Neural crest cell (in vitro differentiated cells): ENCODE results near the gene MCUB. TPM values are rescaled to one million over a fixed set of nuclear protein-coding genes. Genes with fewer than 3 reads are reported as not detected.
"Not testable (repeated sequence)": the region's sequence is repeated elsewhere in the genome, so short reads cannot be mapped to it uniquely, and the experiment has no call there.

ENCODE experiments used
- DNase-seq: peaks from one replicate; pipeline ENCODE4 v3.0.0; 2021; ENCODE audit warnings: low read depth, mixed read lengths, low spot score
- H3K27ac Mint-ChIP-seq: one replicate; pipeline ENCODE4 v1.8.0; 2021; ENCODE audit warnings: mild to moderate bottlenecking, mixed read lengths; ENCODE audit not compliant: unreplicated experiment
- H3K27me3 Mint-ChIP-seq: 2 replicates; pipeline ENCODE4 v1.8.0; 2021; ENCODE audit warnings: low read depth, mild to moderate bottlenecking, mixed read lengths
- H3K36me3 Mint-ChIP-seq: 2 replicates; pipeline ENCODE4 v1.8.0; 2021; ENCODE audit warnings: low read depth, mild to moderate bottlenecking, mixed read lengths
- H3K4me1 Mint-ChIP-seq: 2 replicates; pipeline ENCODE4 v1.8.0; 2021; ENCODE audit warnings: mixed read lengths
- H3K4me3 Mint-ChIP-seq: one replicate; pipeline ENCODE4 v1.8.0; 2021; ENCODE audit warnings: mild to moderate bottlenecking, mixed read lengths
- H3K9me3 Mint-ChIP-seq: 2 replicates; pipeline ENCODE4 v1.8.0; 2021; ENCODE audit warnings: mixed read lengths
- CTCF ChIP-seq: fragments of 200-600 bp; sonication (generic); conservative IDR thresholded peaks from 2 replicates; pipeline ENCODE4 v1.5.0; 2021; ENCODE audit warnings: antibody characterized with exemption, mild to moderate bottlenecking
- total RNA-seq: library from RNA; stranded (reverse); gene quantifications from 2 replicates; pipeline ENCODE4 v1.2.1, GENCODE V29; 2021

The MCUB gene
- total RNA-seq, 1 donor from 2014 or later: 15.9 TPM

- no peaks in the 10 kb centered on the region for H3K4me1 Mint-ChIP-seq
- TF ChIP-seq CTCF: no peak
Measured at GRCh38 chr4:109675181-109675580, 115.1 kb downstream of the MCUB start.

GRCh38 chr4:109675843-109676242 lies 115.8 kb downstream of the MCUB start:
- TF ChIP-seq CTCF: no peak
- no peaks in the 10 kb centered on the region for H3K27me3 Mint-ChIP-seq
- H3K36me3 Mint-ChIP-seq: peaks cover 24% of the 10 kb centered on the region
- H3K27ac Mint-ChIP-seq: no peak overlapping the region
- H3K4me3 Mint-ChIP-seq: no peak overlapping the region
- H3K4me1 Mint-ChIP-seq: no peaks in the 10 kb centered on the region
- peaks cover 21% of the 10 kb centered on the region for H3K9me3 Mint-ChIP-seq
- no peak for DNase-seq

More at GRCh38 chr4:109675181-109675580, 115.1 kb downstream of the MCUB start:
- peak overlapping the region; percentile 75 for H3K27ac Mint-ChIP-seq
- H3K4me3 Mint-ChIP-seq: no peak overlapping the region
- H3K9me3 Mint-ChIP-seq: peaks cover 19% of the 10 kb centered on the region
- peaks cover 18% of the 10 kb centered on the region for H3K36me3 Mint-ChIP-seq
- no peaks in the 10 kb centered on the region for H3K27me3 Mint-ChIP-seq
- no peak for DNase-seq

- no peak for DNase-seq
- no peaks in the 10 kb centered on the region for H3K4me1 Mint-ChIP-seq
- peaks cover 15% of the 10 kb centered on the region for H3K9me3 Mint-ChIP-seq
- peaks cover 27% of the 10 kb centered on the region for H3K36me3 Mint-ChIP-seq
- H3K27me3 Mint-ChIP-seq: no peaks in the 10 kb centered on the region
- TF ChIP-seq CTCF: no peak
- no peak overlapping the region for H3K27ac Mint-ChIP-seq
- H3K4me3 Mint-ChIP-seq: no peak overlapping the region
Measured at GRCh38 chr4:109676886-109677285, 116.8 kb downstream of the MCUB start.

GRCh38 chr4:109678472-109678871 lies 118.4 kb downstream of the MCUB start:
- not testable (repeated sequence) for H3K4me3 Mint-ChIP-seq, H3K4me1 Mint-ChIP-seq, H3K27me3 Mint-ChIP-seq, DNase-seq, H3K27ac Mint-ChIP-seq
- Mint-ChIP-seq H3K9me3 (peaks cover 15% of the 10 kb centered on the region), H3K36me3 (peaks cover 29% of the 10 kb centered on the region)

GRCh38 chr4:109678925-109679324 lies 118.9 kb downstream of the MCUB start:
- H3K9me3 Mint-ChIP-seq: peaks cover 12% of the 10 kb centered on the region
- H3K4me1 Mint-ChIP-seq, DNase-seq: not testable (repeated sequence)

GRCh38 chr4:109682875-109683274 lies 122.8 kb downstream of the MCUB start:
- Mint-ChIP-seq H3K9me3 (peaks cover 3% of the 10 kb centered on the region), H3K36me3 (peaks cover 32% of the 10 kb centered on the region), H3K4me3 (no peak overlapping the region), H3K27me3 (no peaks in the 10 kb centered on the region), H3K27ac (no peak overlapping the region), H3K4me1 (no peaks in the 10 kb centered on the region)
- DNase-seq: no peak
- no peak for TF ChIP-seq CTCF

More at GRCh38 chr4:109678925-109679324, 118.9 kb downstream of the MCUB start:
- H3K36me3 Mint-ChIP-seq: peaks cover 29% of the 10 kb centered on the region
- not testable (repeated sequence) for H3K27me3 Mint-ChIP-seq, H3K27ac Mint-ChIP-seq, H3K4me3 Mint-ChIP-seq
